SK-N-MC (cell line): ENCODE measurements around the gene INPP4B.

Experiments
- EZH2 ChIP-seq: fragments of 200-600 bp; sonication (generic); IDR thresholded peaks from one replicate; pipeline ENCODE4 v1.6.1; 2017; ENCODE audit warnings: antibody characterized with exemption
- POLR2AphosphoS5 ChIP-seq: IDR thresholded peaks from 2 replicates; pipeline ENCODE4 v1.6.1; 2012; ENCODE audit warnings: mild to moderate bottlenecking, low read depth, low read length, borderline replicate concordance

DNA sequence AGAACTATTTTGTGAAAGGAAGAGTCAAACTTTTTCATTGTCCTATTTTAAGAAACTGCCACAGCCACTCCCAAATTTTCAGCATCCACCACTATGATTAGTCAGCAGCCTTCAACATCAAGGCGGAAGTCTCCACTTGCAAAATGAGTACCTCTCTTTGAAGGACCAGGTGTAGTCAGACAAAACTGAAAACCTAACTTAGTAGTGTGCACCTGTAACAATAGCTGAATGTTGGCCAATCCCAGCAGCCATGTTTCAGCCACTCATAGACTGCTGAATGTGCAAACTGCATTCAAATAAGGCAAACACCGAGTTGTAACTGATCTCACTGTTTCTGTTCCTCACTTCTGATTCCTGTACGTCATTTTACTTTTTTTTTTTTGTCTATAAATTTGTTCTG is 868.7 kb downstream of the INPP4B start:
- TF ChIP-seq POLR2AphosphoS5 (no peak), EZH2 (no peak)
